22Rv1 (cell line): ENCODE measurements around the gene TP53INP2.

Experiments used
- ZFX ChIP-seq: fragments of 450-650 bp; IDR thresholded peaks from 2 replicates; pipeline ENCODE4 v1.6.1; 2017; ENCODE audit warnings: antibody characterized with exemption, borderline replicate concordance
- TF ChIP-seq, protein P1 (sequence below): fragments of 450-650 bp; IDR thresholded peaks from 2 replicates; pipeline ENCODE4 v1.5.1; 2017; ENCODE audit warnings: mild to moderate bottlenecking

DNA sequence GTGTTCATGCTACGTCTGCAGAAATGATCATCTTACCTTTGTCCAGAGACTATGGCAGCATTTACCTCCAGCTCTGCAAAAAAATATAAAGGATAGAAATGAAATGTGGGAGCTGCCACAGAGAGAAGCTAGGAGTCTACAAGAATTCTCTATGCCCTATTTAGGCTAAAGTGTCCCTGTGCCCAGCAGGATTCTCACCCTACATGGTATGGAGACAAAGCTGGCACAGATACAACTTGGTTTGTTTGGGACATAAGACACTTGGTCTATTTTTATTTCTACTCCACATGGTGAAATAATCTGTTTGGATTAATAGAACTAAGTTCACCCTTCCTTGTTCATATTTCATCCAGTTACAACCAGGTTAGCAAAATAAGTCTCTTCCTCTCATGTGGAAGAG is 28.4 kb downstream of the TP53INP2 start:
- TF ChIP-seq, protein P1, sequence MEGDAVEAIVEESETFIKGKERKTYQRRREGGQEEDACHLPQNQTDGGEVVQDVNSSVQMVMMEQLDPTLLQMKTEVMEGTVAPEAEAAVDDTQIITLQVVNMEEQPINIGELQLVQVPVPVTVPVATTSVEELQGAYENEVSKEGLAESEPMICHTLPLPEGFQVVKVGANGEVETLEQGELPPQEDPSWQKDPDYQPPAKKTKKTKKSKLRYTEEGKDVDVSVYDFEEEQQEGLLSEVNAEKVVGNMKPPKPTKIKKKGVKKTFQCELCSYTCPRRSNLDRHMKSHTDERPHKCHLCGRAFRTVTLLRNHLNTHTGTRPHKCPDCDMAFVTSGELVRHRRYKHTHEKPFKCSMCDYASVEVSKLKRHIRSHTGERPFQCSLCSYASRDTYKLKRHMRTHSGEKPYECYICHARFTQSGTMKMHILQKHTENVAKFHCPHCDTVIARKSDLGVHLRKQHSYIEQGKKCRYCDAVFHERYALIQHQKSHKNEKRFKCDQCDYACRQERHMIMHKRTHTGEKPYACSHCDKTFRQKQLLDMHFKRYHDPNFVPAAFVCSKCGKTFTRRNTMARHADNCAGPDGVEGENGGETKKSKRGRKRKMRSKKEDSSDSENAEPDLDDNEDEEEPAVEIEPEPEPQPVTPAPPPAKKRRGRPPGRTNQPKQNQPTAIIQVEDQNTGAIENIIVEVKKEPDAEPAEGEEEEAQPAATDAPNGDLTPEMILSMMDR: no peak
- no peak for TF ChIP-seq ZFX
